DMS53 (cell line): ENCODE measurements around the gene ZC3HAV1L.
"Not testable (repeated sequence)": the region's sequence is repeated elsewhere in the genome, so short reads cannot be mapped to it uniquely, and the experiment has no call there.

ENCODE experiments used
- DNase-seq: peaks from one replicate; lab custom pipeline; 2025; lab: John Stamatoyannopoulos, UW

ZC3HAV1L gene

GRCh38 chr7:139054101-139054500 is 18.3 kb upstream of the ZC3HAV1L start:
- DNase-seq, result no peak

GRCh38 chr7:139051655-139052054 is 15.8 kb upstream of the ZC3HAV1L start:
- no peak for DNase-seq

GRCh38 chr7:139049936-139050335 is 14.1 kb upstream of the ZC3HAV1L start:
- DNase-seq, result no peak

GRCh38 chr7:139049111-139049510 is 13.3 kb upstream of the ZC3HAV1L start:
- no peak for DNase-seq

GRCh38 chr7:139047970-139048369 is 12.1 kb upstream of the ZC3HAV1L start:
- DNase-seq, result no peak

- DNase-seq, result no peak
These were observed 10.3 kb upstream of the ZC3HAV1L start for GRCh38 chr7:139046143-139046542.

- DNase-seq, result no peak
These were observed 9.3 kb upstream of the ZC3HAV1L start for GRCh38 chr7:139044813-139045794.

GRCh38 chr7:139043823-139044812 is 8.3 kb upstream of the ZC3HAV1L start:
- DNase-seq, result peak; percentile 86

GRCh38 chr7:139041378-139042085 is 5.7 kb upstream of the ZC3HAV1L start:
- DNase-seq, result peak; percentile 76

GRCh38 chr7:139038691-139039090 is 2.8 kb upstream of the ZC3HAV1L start:
- DNase-seq, result no peak

GRCh38 chr7:139036901-139037300 is 1.1 kb upstream of the ZC3HAV1L start:
- DNase-seq, result peak; percentile 34

GRCh38 chr7:139034855-139035585 is 822 bp downstream of the ZC3HAV1L start:
- peak; percentile 68 for DNase-seq

GRCh38 chr7:139034336-139034735 is 1.5 kb downstream of the ZC3HAV1L start:
- DNase-seq, result peak; percentile 44

- no peak for DNase-seq
These were observed 2.3 kb downstream of the ZC3HAV1L start for GRCh38 chr7:139033346-139034114.

- no peak for DNase-seq
These were observed 3.4 kb downstream of the ZC3HAV1L start for GRCh38 chr7:139032473-139032872.

- no peak for DNase-seq
These were observed 6.5 kb downstream of the ZC3HAV1L start for GRCh38 chr7:139029353-139029752.

GRCh38 chr7:139026551-139026950 is 9.3 kb downstream of the ZC3HAV1L start:
- no peak for DNase-seq

GRCh38 chr7:139025861-139026260 is 10.0 kb downstream of the ZC3HAV1L start:
- DNase-seq, result not testable (repeated sequence)

- no peak for DNase-seq
These were observed 12.8 kb downstream of the ZC3HAV1L start for GRCh38 chr7:139023076-139023475.

GRCh38 chr7:139022286-139022685 is 13.6 kb downstream of the ZC3HAV1L start:
- DNase-seq, result no peak
